Upper lobe of left lung (tissue), 4 donors: ENCODE data around the gene GSTT2.
"Not testable (repeated sequence)": the region's sequence is repeated elsewhere in the genome, so short reads cannot be mapped to it uniquely, and the experiment has no call there.

Experiments used
- CTCF ChIP-seq, 6 experiments: fragments of 450-650 bp in 4 of 6; fragments of 200-600 bp in 2 of 6; sonication (generic) in 2 of 6; IDR thresholded peaks; one replicate each; pipeline ENCODE4 v1.5.1; 2016 to 2019; ENCODE audit warnings: antibody characterized with exemption in 6 of 6
- POLR2A ChIP-seq, 4 donors: fragments of 450-650 bp; IDR thresholded peaks; one replicate each; pipeline ENCODE4 v1.5.1; 2016 to 2017; ENCODE audit warnings: antibody characterized with exemption in 4 of 4, mild to moderate bottlenecking in 2 of 4
- POLR2AphosphoS5 ChIP-seq, 2 donors: sonication (generic); formaldehyde crosslinking; IDR thresholded peaks; one replicate each; pipeline ENCODE4 v1.5.1; 2017; ENCODE audit warnings: antibody characterized with exemption in 2 of 2

- TF ChIP-seq POLR2A, CTCF, POLR2AphosphoS5 (IDR thresholded peaks at IDR 0.05): not testable (repeated sequence)
These were observed 8.0 kb upstream of the GSTT2 start for GRCh38 chr22:23971927-23972326.
